ENCODE data around the gene CFAP65. TPM values are rescaled to one million over a fixed set of nuclear protein-coding genes. Genes with fewer than 3 reads are reported as not detected.

Gene CFAP65
- total RNA-seq, 6 experiments from 2014 or later: not detected

GRCh38 chr2:219078126-219078525 lies 36.8 kb upstream of the CFAP65 start:
- ATAC-seq: no peak
- intact Hi-C loops (cut with DNase I): no loop called here
- Histone ChIP-seq H3K27ac (no peak overlapping the region), H3K9me3 (no peaks in the 10 kb centered on the region), H3K36me3 (peaks cover 0 to 26% (median 0%) of the 10 kb centered on the region in 4 donors), H3K4me1 (peaks cover 0 to 21% (median 0%) of the 10 kb centered on the region in 4 donors), H3K27me3 (no peaks in the 10 kb centered on the region), H3K4me3 (no peak overlapping the region)
- DNase-seq: no peak
- 75% methylated on average over 2 of the region's 3 CpGs for WGBS (ENCODE audit: insufficient coverage, low coverage, low lambda C conversion rate, missing lambda C conversion rate)
- no peak for TF ChIP-seq POLR2A (IDR thresholded peaks at IDR 0.05)
- TF ChIP-seq CTCF (IDR thresholded peaks at IDR 0.05): peak in 3 of 4 donors; percentile 8 to 20 (median 13)

GRCh38 chr2:219076253-219076652 lies 34.9 kb upstream of the CFAP65 start:
- ATAC-seq: peak in 2 of 4 donors; percentile 21 to 54
- Histone ChIP-seq H3K4me3 (no peak overlapping the region), H3K36me3 (peaks cover 0 to 26% (median 0%) of the 10 kb centered on the region in 4 donors), H3K9me3 (no peaks in the 10 kb centered on the region), H3K4me1 (peaks cover 0 to 20% (median 5%) of the 10 kb centered on the region in 4 donors), H3K27me3 (no peaks in the 10 kb centered on the region), H3K27ac (no peak overlapping the region)
- intact Hi-C loops (cut with DNase I): no loop called here
- TF ChIP-seq POLR2A (IDR thresholded peaks at IDR 0.05) (no peak), CTCF (IDR thresholded peaks at IDR 0.05) (no peak)
- 100% methylated on average over 2 of the region's 3 CpGs for WGBS (ENCODE audit: insufficient coverage, low coverage, low lambda C conversion rate, missing lambda C conversion rate)
- no peak for DNase-seq

GRCh38 chr2:219073413-219074129 lies 32.3 kb upstream of the CFAP65 start:
- H3K9me3 ChIP-seq: no peaks in the 10 kb centered on the region
- no peak for TF ChIP-seq POLR2A (IDR thresholded peaks at IDR 0.05)
- peak; percentile 49 to 75 (median 60) for TF ChIP-seq CTCF (IDR thresholded peaks at IDR 0.05)
- H3K36me3 ChIP-seq: peaks cover 0 to 26% (median 0%) of the 10 kb centered on the region in 4 donors
- ATAC-seq (peak; percentile 74 to 81 (median 78)), DNase-seq (no peak)
- intact Hi-C loops (cut with DNase I): loop anchor here in 1 of 2 donors (5.0 kb wide), 1 partner anchor 44 kb away; no protein-coding TSS in a partner anchor
- peaks cover 0 to 11% (median 5%) of the 10 kb centered on the region in 4 donors for H3K4me1 ChIP-seq
- 45% methylated on average over 12 of the region's 14 CpGs for WGBS (ENCODE audit: insufficient coverage, low coverage, low lambda C conversion rate, missing lambda C conversion rate)
- H3K4me3 ChIP-seq: no peak overlapping the region
- no peak overlapping the region for H3K27ac ChIP-seq
- no peaks in the 10 kb centered on the region for H3K27me3 ChIP-seq

GRCh38 chr2:219072741-219073250 lies 31.5 kb upstream of the CFAP65 start:
- Histone ChIP-seq H3K4me1 (peaks cover 0 to 11% (median 5%) of the 10 kb centered on the region in 4 donors), H3K36me3 (peaks cover 0 to 26% (median 0%) of the 10 kb centered on the region in 4 donors), H3K27me3 (no peaks in the 10 kb centered on the region), H3K4me3 (no peak overlapping the region), H3K9me3 (no peaks in the 10 kb centered on the region), H3K27ac (no peak overlapping the region)
- DNase-seq: no peak
- no peak for ATAC-seq
- WGBS (ENCODE audit: insufficient coverage, low coverage, low lambda C conversion rate, missing lambda C conversion rate): 89% methylated on average over 9 of the region's 9 CpGs
- intact Hi-C loops (cut with DNase I): loop anchor here in 1 of 2 donors (5.0 kb wide), 1 partner anchor 45 kb away; no protein-coding TSS in a partner anchor
- TF ChIP-seq CTCF (IDR thresholded peaks at IDR 0.05) (no peak), POLR2A (IDR thresholded peaks at IDR 0.05) (no peak)

Measured in right lobe of liver (tissue), 6 donors.